ENCODE measurements around the gene TRAF2.

The TRAF2 gene

DNA sequence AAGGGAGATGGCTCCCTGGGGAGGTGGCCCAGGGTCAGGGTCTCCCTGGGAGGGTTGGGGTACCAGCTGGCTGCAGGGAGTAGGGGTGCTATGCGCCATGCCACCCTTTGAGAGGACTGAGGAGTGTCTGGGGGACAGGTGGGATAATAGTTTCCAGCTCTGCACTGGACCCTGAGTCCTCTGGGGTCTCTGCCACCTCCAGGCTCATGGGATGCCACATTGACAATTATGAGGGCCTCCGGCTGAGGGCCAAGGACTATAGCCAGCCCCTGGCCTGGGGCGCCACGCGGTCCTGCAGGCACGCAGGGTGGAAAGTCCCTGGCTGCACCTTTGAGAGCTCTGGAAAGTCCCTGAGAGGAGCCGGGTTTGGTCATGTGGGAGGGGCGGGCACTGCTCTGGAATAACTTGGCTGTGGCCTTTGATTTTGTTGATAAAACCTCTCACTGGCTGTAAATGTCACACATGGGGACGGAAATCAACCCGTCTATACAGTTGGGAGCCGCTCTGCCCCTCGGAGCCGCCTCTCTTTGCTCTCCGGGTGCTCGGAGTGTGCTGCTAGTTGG lies 16.0 kb downstream of the TRAF2 start:
- Histone ChIP-seq H3K9me3 (ENCODE audit: severe bottlenecking) (no peaks in the 10 kb centered on the region), H3K36me3 (peaks cover 87% of the 10 kb centered on the region), H3K4me3 (ENCODE audit: low read depth, low read length) (no peak overlapping the region), H3K27me3 (ENCODE audit: insufficient read depth, low read depth, severe bottlenecking) (no peaks in the 10 kb centered on the region), H3K27ac (no peak overlapping the region)
- DNase-seq: no peak
- TF ChIP-seq CTCF (IDR thresholded peaks at IDR 0.05; ENCODE audit: low read depth, low read length): no peak

GRCh38 chr9:136903041-136903554 lies 16.8 kb downstream of the TRAF2 start:
- no peak overlapping the region for H3K27ac ChIP-seq
- DNase-seq: no peak
- H3K36me3 ChIP-seq: peaks cover 95% of the 10 kb centered on the region
- H3K9me3 ChIP-seq (ENCODE audit: severe bottlenecking): no peaks in the 10 kb centered on the region
- no peak for TF ChIP-seq CTCF (IDR thresholded peaks at IDR 0.05; ENCODE audit: low read depth, low read length)
- H3K4me3 ChIP-seq (ENCODE audit: low read depth, low read length): no peak overlapping the region
- no peaks in the 10 kb centered on the region for H3K27me3 ChIP-seq (ENCODE audit: insufficient read depth, low read depth, severe bottlenecking)

GRCh38 chr9:136906266-136906665 lies 19.9 kb downstream of the TRAF2 start:
- TF ChIP-seq CTCF (IDR thresholded peaks at IDR 0.05; ENCODE audit: low read depth, low read length): no peak
- H3K36me3 ChIP-seq: peaks cover 87% of the 10 kb centered on the region
- no peak overlapping the region for H3K4me3 ChIP-seq (ENCODE audit: low read depth, low read length)
- no peak overlapping the region for H3K27ac ChIP-seq
- H3K27me3 ChIP-seq (ENCODE audit: insufficient read depth, low read depth, severe bottlenecking): no peaks in the 10 kb centered on the region
- H3K9me3 ChIP-seq (ENCODE audit: severe bottlenecking): no peaks in the 10 kb centered on the region
- DNase-seq: no peak

GRCh38 chr9:136907011-136907914 lies 20.9 kb downstream of the TRAF2 start:
- TF ChIP-seq CTCF (IDR thresholded peaks at IDR 0.05; ENCODE audit: low read depth, low read length): no peak
- Histone ChIP-seq H3K27ac (no peak overlapping the region), H3K36me3 (peaks cover 79% of the 10 kb centered on the region), H3K27me3 (ENCODE audit: insufficient read depth, low read depth, severe bottlenecking) (no peaks in the 10 kb centered on the region), H3K4me3 (ENCODE audit: low read depth, low read length) (no peak overlapping the region), H3K9me3 (ENCODE audit: severe bottlenecking) (no peaks in the 10 kb centered on the region)
- no peak for DNase-seq

GRCh38 chr9:136910197-136910900 lies 24.0 kb downstream of the TRAF2 start:
- Histone ChIP-seq H3K27me3 (ENCODE audit: insufficient read depth, low read depth, severe bottlenecking) (no peaks in the 10 kb centered on the region), H3K9me3 (ENCODE audit: severe bottlenecking) (no peaks in the 10 kb centered on the region), H3K4me3 (ENCODE audit: low read depth, low read length) (no peak overlapping the region), H3K27ac (no peak overlapping the region), H3K36me3 (peaks cover 74% of the 10 kb centered on the region)
- no peak for DNase-seq
- no peak for TF ChIP-seq CTCF (IDR thresholded peaks at IDR 0.05; ENCODE audit: low read depth, low read length)

Data from WERI-Rb-1 (cell line).